Breast epithelium (tissue), 3 donors: ENCODE data around the gene PRRG1.

Source experiments
- CTCF ChIP-seq, 3 donors: fragments of 450-650 bp; IDR thresholded peaks; one replicate each; pipeline ENCODE4 v1.5.1; 2016 to 2017; ENCODE audit warnings: antibody characterized with exemption in 3 of 3, mild to moderate bottlenecking in 3 of 3, moderate library complexity in 3 of 3
- POLR2AphosphoS5 ChIP-seq, 3 donors: sonication (generic); formaldehyde crosslinking; IDR thresholded peaks; one replicate each; pipeline ENCODE4 v1.6.1; 2017; ENCODE audit warnings: antibody characterized with exemption in 3 of 3

DNA sequence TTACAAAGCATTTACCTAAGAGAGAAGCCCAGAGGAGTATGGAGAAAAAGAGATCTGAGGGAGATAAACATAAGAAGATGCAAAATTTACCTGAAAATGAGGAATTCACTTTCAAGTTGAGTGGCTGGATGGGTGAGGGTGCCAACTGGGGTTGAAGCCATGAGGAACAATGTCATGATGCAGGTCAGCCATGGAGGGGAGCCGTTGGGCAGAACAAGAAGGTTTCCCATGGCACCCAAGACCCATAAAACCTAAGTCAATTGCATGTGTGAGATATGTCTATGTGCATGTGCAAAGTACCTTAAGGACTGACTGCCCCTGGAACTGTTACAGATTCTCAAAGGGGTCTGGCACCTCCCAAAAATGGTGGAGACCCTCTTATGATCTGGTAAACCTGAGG, 46.6 kb upstream of the PRRG1 start:
- TF ChIP-seq CTCF (IDR thresholded peaks at IDR 0.05): no peak
- TF ChIP-seq POLR2AphosphoS5 (IDR thresholded peaks at IDR 0.05): no peak
